SU-DHL-6 (cell line): ENCODE data around the gene MISP.

Source experiments
- H2AFZ ChIP-seq: fragments of 200-600 bp; sonication (generic); 2 replicates; pipeline ENCODE4 v1.6.1; 2014; ENCODE audit warnings: low read depth, mild to moderate bottlenecking, moderate library complexity, mixed read lengths, antibody characterized with exemption, low read length; ENCODE audit not compliant: severe bottlenecking
- H3F3A ChIP-seq: fragments of 200-600 bp; shearing (Covaris generic); 2 replicates; pipeline ENCODE4 v1.6.0; 2016; ENCODE audit warnings: antibody characterized with exemption, mild to moderate bottlenecking; ENCODE audit not compliant: insufficient read depth
- H3K27ac ChIP-seq: fragments of 200-600 bp; sonication (generic); 2 replicates; pipeline ENCODE4 v1.5.1; 2016; ENCODE audit warnings: low read depth, mild to moderate bottlenecking, low read length, moderate library complexity, mixed read lengths
- H3K27me3 ChIP-seq: fragments of 200-600 bp; sonication (generic), shearing (Covaris generic); 2 replicates; pipeline ENCODE4 v1.6.0; 2014; ENCODE audit warnings: mild to moderate bottlenecking, low read length
- H3K36me3 ChIP-seq: fragments of 200-600 bp; sonication (generic); 2 replicates; pipeline ENCODE4 v1.6.1; 2014; ENCODE audit warnings: mild to moderate bottlenecking, low read length, mixed read lengths
- H3K4me2 ChIP-seq: fragments of 300-600, 200-600 bp; shearing (Covaris generic), sonication (generic); 2 replicates; pipeline ENCODE4 v1.6.0; 2014; ENCODE audit warnings: low read length, low read depth, mild to moderate bottlenecking; ENCODE audit not compliant: poor library complexity, severe bottlenecking
- H3K4me3 ChIP-seq: fragments of 200-600 bp; sonication (generic); 2 replicates; pipeline ENCODE4 v1.5.1; 2014; ENCODE audit warnings: antibody characterized with exemption, low read length, mild to moderate bottlenecking, mixed read lengths; ENCODE audit not compliant: insufficient read depth, poor library complexity, severe bottlenecking
- H3K79me2 ChIP-seq: fragments of 200-600 bp; sonication (generic); 2 replicates; pipeline ENCODE4 v1.6.1; 2014; ENCODE audit warnings: mild to moderate bottlenecking, low read length, moderate library complexity; ENCODE audit not compliant: insufficient read depth
- H3K9ac ChIP-seq: fragments of 200-600 bp; sonication (generic); 2 replicates; pipeline ENCODE4 v1.7.0; 2014; ENCODE audit warnings: mild to moderate bottlenecking, low read length
- H3K9me2 ChIP-seq: fragments of 200-600 bp; sonication (generic); replicated peaks from 2 replicates; pipeline ENCODE4 v1.6.1; 2014; ENCODE audit warnings: low read length; ENCODE audit not compliant: insufficient read depth
- H3K9me3 ChIP-seq: fragments of 200-600 bp; sonication (generic); 2 replicates; pipeline ENCODE4 v1.6.1; 2014; ENCODE audit warnings: low read length, mixed read lengths; ENCODE audit not compliant: insufficient read depth
- H4K20me1 ChIP-seq: fragments of 200-600 bp; sonication (generic); 2 replicates; pipeline ENCODE4 v1.6.1; 2014; ENCODE audit warnings: low read depth, mild to moderate bottlenecking, antibody characterized with exemption, low read length, moderate library complexity, mixed read lengths
- CTCF ChIP-seq: fragments of 200-600 bp; sonication (generic); IDR thresholded peaks from one replicate; pipeline ENCODE4 v1.5.1; 2017; ENCODE audit warnings: antibody characterized with exemption, mild to moderate bottlenecking, low read length, moderate library complexity; ENCODE audit not compliant: insufficient read depth, poor library complexity, severe bottlenecking
- EZH2phosphoT487 ChIP-seq: fragments of 200-600 bp; sonication (generic), shearing (Covaris generic); conservative IDR thresholded peaks from 2 replicates; pipeline ENCODE4 v1.6.1; 2018; ENCODE audit warnings: mild to moderate bottlenecking, antibody characterized with exemption, low read length, moderate library complexity, mixed read lengths

Gene MISP

GRCh38 chr19:805600-806550 is 55.0 kb downstream of the MISP start:
- TF ChIP-seq CTCF, result no peak
- no peak for TF ChIP-seq EZH2phosphoT487
- H3K27ac ChIP-seq, result no peak overlapping the region
- H3K9me2 ChIP-seq, result no peaks in the 10 kb centered on the region
- no peaks in the 10 kb centered on the region for H3K27me3 ChIP-seq
- no peak overlapping the region for H3K9ac ChIP-seq
- no peak overlapping the region for H3K4me3 ChIP-seq
- peaks cover 15% of the 10 kb centered on the region; the same call in 1 of the 2 replicates for H3K36me3 ChIP-seq
- H3F3A ChIP-seq, result peaks cover 10% of the 10 kb centered on the region; the same call in 1 of the 2 replicates
- no peak overlapping the region for H3K4me2 ChIP-seq
- peaks cover 30% of the 10 kb centered on the region for H4K20me1 ChIP-seq
- no peaks in the 10 kb centered on the region for H3K9me3 ChIP-seq
- H2AFZ ChIP-seq, result no peak overlapping the region
- H3K79me2 ChIP-seq, result peaks cover 60% of the 10 kb centered on the region

GRCh38 chr19:806815-807421 is 56.0 kb downstream of the MISP start:
- Histone ChIP-seq H3F3A (peaks cover 20% of the 10 kb centered on the region), H3K27ac (no peak overlapping the region), H3K9me2 (no peaks in the 10 kb centered on the region), H3K79me2 (peaks cover 50% of the 10 kb centered on the region), H3K4me3 (no peak overlapping the region), H3K27me3 (no peaks in the 10 kb centered on the region), H2AFZ (no peak overlapping the region), H3K9ac (no peak overlapping the region), H3K9me3 (no peaks in the 10 kb centered on the region), H4K20me1 (peaks cover 21% of the 10 kb centered on the region), H3K4me2 (no peak overlapping the region), H3K36me3 (peaks cover 15% of the 10 kb centered on the region; the same call in 1 of the 2 replicates)
- TF ChIP-seq CTCF (no peak), EZH2phosphoT487 (no peak)

GRCh38 chr19:807627-808422 is 56.9 kb downstream of the MISP start:
- TF ChIP-seq EZH2phosphoT487 (no peak), CTCF (no peak)
- Histone ChIP-seq H2AFZ (no peak overlapping the region), H4K20me1 (peaks cover 12% of the 10 kb centered on the region), H3F3A (peaks cover 20% of the 10 kb centered on the region), H3K9me3 (no peaks in the 10 kb centered on the region), H3K4me3 (no peak overlapping the region), H3K9me2 (no peaks in the 10 kb centered on the region), H3K9ac (no peak overlapping the region), H3K36me3 (peaks cover 15% of the 10 kb centered on the region; the same call in 1 of the 2 replicates), H3K27me3 (no peaks in the 10 kb centered on the region), H3K4me2 (no peak overlapping the region), H3K27ac (no peak overlapping the region), H3K79me2 (peaks cover 40% of the 10 kb centered on the region)
